ENCODE data around the gene LRPAP1. TPM values are rescaled to one million over a fixed set of nuclear protein-coding genes. Genes with fewer than 3 reads are reported as not detected.

Gene LRPAP1
- total and polyA plus RNA-seq, 10 donors: 28.1 to 131 (median 112) TPM

- Histone ChIP-seq H3K4me3 (no peak overlapping the region), H3K27me3 (replicated peaks in 1 of 7) (peaks cover 0 to 67% (median 13%) of the 10 kb centered on the region in 7 donors), H3K27ac (no peak overlapping the region), H3K9me3 (no peaks in the 10 kb centered on the region), H3K36me3 (no peaks in the 10 kb centered on the region), H3K4me1 (no peaks in the 10 kb centered on the region)
- TF ChIP-seq POLR2AphosphoS5 (IDR thresholded peaks at IDR 0.05) (no peak), CTCF (IDR thresholded peaks at IDR 0.05 in 8 of 11, conservative IDR thresholded peaks at IDR 0.05 in 3 of 11) (no peak)
- intact Hi-C loops (cut with DNase I; ENCODE audit: low total_unique reads): no loop called here
- WGBS, 5 donors: 86 to 93% (median 87%) methylated on average over 13 to 15 of the region's 15 CpGs
- peak; percentile 58 for DNase-seq
Measured at GRCh38 chr4:3471886-3472285, 60.3 kb downstream of the LRPAP1 start.

GRCh38 chr4:3471098-3471760 lies 61.0 kb downstream of the LRPAP1 start:
- TF ChIP-seq CTCF (IDR thresholded peaks at IDR 0.05 in 8 of 11, conservative IDR thresholded peaks at IDR 0.05 in 3 of 11) (no peak), POLR2AphosphoS5 (IDR thresholded peaks at IDR 0.05) (no peak), POLR2A (IDR thresholded peaks at IDR 0.05) (no peak)
- intact Hi-C loops (cut with DNase I; ENCODE audit: low total_unique reads): no loop called here
- Histone ChIP-seq H3K27ac (no peak overlapping the region), H3K4me3 (no peak overlapping the region), H3K27me3 (replicated peaks in 1 of 7) (peaks cover 0 to 67% (median 14%) of the 10 kb centered on the region in 7 donors), H3K36me3 (no peaks in the 10 kb centered on the region), H3K4me1 (no peaks in the 10 kb centered on the region), H3K9me3 (no peaks in the 10 kb centered on the region)
- 90 to 96% (median 92%) methylated on average over 23 of the region's 23 CpGs for WGBS, 5 donors
- peak; percentile 61 for DNase-seq

- peak; percentile 53 for DNase-seq
- Histone ChIP-seq H3K27me3 (replicated peaks in 1 of 7) (peaks cover 0 to 67% (median 19%) of the 10 kb centered on the region in 7 donors), H3K9me3 (no peaks in the 10 kb centered on the region), H3K27ac (no peak overlapping the region), H3K4me1 (no peaks in the 10 kb centered on the region), H3K4me3 (no peak overlapping the region), H3K36me3 (no peaks in the 10 kb centered on the region)
- no peak for TF ChIP-seq POLR2AphosphoS5 (IDR thresholded peaks at IDR 0.05)
- 82 to 89% (median 83%) methylated on average over 25 of the region's 25 CpGs for WGBS, 5 donors
- intact Hi-C loops (cut with DNase I; ENCODE audit: low total_unique reads): no loop called here
Measured at GRCh38 chr4:3470244-3471097, 61.8 kb downstream of the LRPAP1 start.

- intact Hi-C loops (cut with DNase I; ENCODE audit: low total_unique reads): no loop called here
- no peaks in the 10 kb centered on the region for H3K9me3 ChIP-seq
- TF ChIP-seq POLR2A (IDR thresholded peaks at IDR 0.05) (no peak), CTCF (IDR thresholded peaks at IDR 0.05 in 8 of 11, conservative IDR thresholded peaks at IDR 0.05 in 3 of 11) (no peak), POLR2AphosphoS5 (IDR thresholded peaks at IDR 0.05) (no peak)
- H3K27ac ChIP-seq: no peak overlapping the region
- 79 to 85% (median 82%) methylated on average over 28 to 31 of the region's 31 CpGs for WGBS, 5 donors
- peak; percentile 50 for DNase-seq
- H3K36me3 ChIP-seq: no peaks in the 10 kb centered on the region
- H3K4me3 ChIP-seq: no peak overlapping the region
- H3K27me3 ChIP-seq (replicated peaks in 1 of 7): peaks cover 0 to 67% (median 17%) of the 10 kb centered on the region in 7 donors
- no peaks in the 10 kb centered on the region for H3K4me1 ChIP-seq
Measured at GRCh38 chr4:3469386-3470243, 62.6 kb downstream of the LRPAP1 start.

All from spleen (tissue), 11 donors.